ENCODE results near the gene PLPPR1.

DNA sequence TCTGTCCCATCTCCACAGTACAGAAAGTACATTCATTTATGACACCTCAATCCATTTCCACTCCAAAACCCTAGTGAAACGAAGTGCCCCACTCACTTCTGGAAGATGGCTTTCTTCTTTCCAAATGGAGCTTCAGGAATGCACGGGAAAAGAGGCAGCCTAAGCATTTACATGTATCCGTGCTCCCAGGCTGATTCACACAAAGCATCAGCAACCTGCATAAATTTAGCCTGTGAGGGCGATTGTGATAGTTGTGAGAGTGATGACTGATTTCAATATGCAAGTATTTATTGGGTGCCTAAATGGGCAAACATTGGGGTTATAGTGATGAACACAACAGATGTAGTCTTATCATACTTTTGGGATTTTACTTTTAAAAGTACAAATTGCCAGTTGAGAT is 86.6 kb downstream of the PLPPR1 start:
- TF ChIP-seq EP300 (IDR thresholded peaks at IDR 0.05; ENCODE audit: low read depth in 2 of 2, low read length in 2 of 2): no peak
- TF ChIP-seq EP300 (CRISPR knock-in tag; IDR thresholded peaks at IDR 0.05; ENCODE audit: borderline replicate concordance): no peak
- TF ChIP-seq, protein P1, sequence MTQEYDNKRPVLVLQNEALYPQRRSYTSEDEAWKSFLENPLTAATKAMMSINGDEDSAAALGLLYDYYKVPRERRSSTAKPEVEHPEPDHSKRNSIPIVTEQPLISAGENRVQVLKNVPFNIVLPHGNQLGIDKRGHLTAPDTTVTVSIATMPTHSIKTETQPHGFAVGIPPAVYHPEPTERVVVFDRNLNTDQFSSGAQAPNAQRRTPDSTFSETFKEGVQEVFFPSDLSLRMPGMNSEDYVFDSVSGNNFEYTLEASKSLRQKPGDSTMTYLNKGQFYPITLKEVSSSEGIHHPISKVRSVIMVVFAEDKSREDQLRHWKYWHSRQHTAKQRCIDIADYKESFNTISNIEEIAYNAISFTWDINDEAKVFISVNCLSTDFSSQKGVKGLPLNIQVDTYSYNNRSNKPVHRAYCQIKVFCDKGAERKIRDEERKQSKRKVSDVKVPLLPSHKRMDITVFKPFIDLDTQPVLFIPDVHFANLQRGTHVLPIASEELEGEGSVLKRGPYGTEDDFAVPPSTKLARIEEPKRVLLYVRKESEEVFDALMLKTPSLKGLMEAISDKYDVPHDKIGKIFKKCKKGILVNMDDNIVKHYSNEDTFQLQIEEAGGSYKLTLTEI (CRISPR knock-in tag; conservative IDR thresholded peaks at IDR 0.05): no peak
- no peak for TF ChIP-seq NFRKB (IDR thresholded peaks at IDR 0.05)
- TF ChIP-seq BCLAF1 (IDR thresholded peaks at IDR 0.05): no peak
- TF ChIP-seq CTCF (CRISPR knock-in tag; IDR thresholded peaks at IDR 0.05): no peak
- TF ChIP-seq SMAD9 (CRISPR knock-in tag; IDR thresholded peaks at IDR 0.05): no peak
- TF ChIP-seq POLR2A (IDR thresholded peaks at IDR 0.05; ENCODE audit: insufficient read depth in 1 of 2, low read depth in 2 of 2, low read length in 2 of 2): no peak
- no peak for TF ChIP-seq SRY (CRISPR knock-in tag; IDR thresholded peaks at IDR 0.05)
